Fibroblast of skin of left biceps (primary cell): ENCODE results near the gene TBX4.
"Not testable (repeated sequence)": the region's sequence is repeated elsewhere in the genome, so short reads cannot be mapped to it uniquely, and the experiment has no call there.

Source experiments
- DNase-seq, 2 experiments: peaks; one replicate each; pipeline ENCODE4 v3.0.0-alpha.2; 2013; ENCODE audit warnings: low read depth in 2 of 2

TBX4 gene

GRCh38 chr17:61483778-61484116, 31.5 kb downstream of the TBX4 start:
- no peak for DNase-seq

- DNase-seq: no peak
Observed at GRCh38 chr17:61484174-61484573, 32.0 kb downstream of the TBX4 start.

GRCh38 chr17:61485067-61485775, 33.0 kb downstream of the TBX4 start:
- no peak for DNase-seq

- no peak for DNase-seq
Observed at GRCh38 chr17:61486135-61487120, 34.2 kb downstream of the TBX4 start.

- DNase-seq: no peak
Observed at GRCh38 chr17:61487161-61487988, 35.2 kb downstream of the TBX4 start.

- DNase-seq: no peak
Observed at GRCh38 chr17:61487989-61488595, 35.9 kb downstream of the TBX4 start.

GRCh38 chr17:61488878-61489718, 36.9 kb downstream of the TBX4 start:
- DNase-seq: no peak

- no peak for DNase-seq
Observed at GRCh38 chr17:61489719-61490490, 37.7 kb downstream of the TBX4 start.

- DNase-seq: peak in 1 of 2 experiments; percentile 19
Observed at GRCh38 chr17:61490540-61490975, 38.3 kb downstream of the TBX4 start.

- no peak for DNase-seq
Observed at GRCh38 chr17:61491981-61492380, 39.8 kb downstream of the TBX4 start.

- peak; percentile 48 to 49 for DNase-seq
Observed at GRCh38 chr17:61492759-61493526, 40.7 kb downstream of the TBX4 start.

- not testable (repeated sequence) for DNase-seq
Observed at GRCh38 chr17:61493830-61494324, 41.7 kb downstream of the TBX4 start.

GRCh38 chr17:61494325-61495160, 42.3 kb downstream of the TBX4 start:
- no peak for DNase-seq

GRCh38 chr17:61495161-61495857, 43.1 kb downstream of the TBX4 start:
- no peak for DNase-seq

GRCh38 chr17:61496174-61496956, 44.1 kb downstream of the TBX4 start:
- DNase-seq: no peak

GRCh38 chr17:61496957-61497653, 44.9 kb downstream of the TBX4 start:
- no peak for DNase-seq
